HCEC 1CT (cell line): ENCODE measurements around the gene HNRNPAB.
"Not testable (repeated sequence)": the region's sequence is repeated elsewhere in the genome, so short reads cannot be mapped to it uniquely, and the experiment has no call there.

Experiments
- DNase-seq: peaks from one replicate; pipeline ENCODE4 v3.0.0-alpha.2; 2017

HNRNPAB gene

GRCh38 chr5:178213003-178213461 lies 8.7 kb downstream of the HNRNPAB start:
- no peak for DNase-seq

DNA sequence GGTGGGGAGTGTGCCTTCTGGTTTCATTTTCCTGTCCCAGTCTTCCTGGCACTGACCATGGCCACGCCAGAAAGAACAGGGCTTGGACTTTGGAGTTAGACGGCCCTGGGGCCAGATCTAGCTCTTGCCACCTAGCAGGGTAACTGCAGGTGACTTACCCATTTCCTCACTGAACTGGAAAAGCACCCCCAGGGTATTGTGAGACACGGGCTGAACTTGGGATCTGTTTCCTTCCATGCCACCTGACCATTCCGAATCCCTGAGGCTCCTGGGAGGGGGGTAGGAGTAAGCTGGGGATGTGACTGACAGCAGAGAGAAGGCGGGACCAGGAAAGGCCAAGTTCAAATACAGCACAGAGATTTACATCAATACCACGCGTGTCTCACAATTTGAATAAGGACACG lies 9.4 kb downstream of the HNRNPAB start:
- DNase-seq: no peak

GRCh38 chr5:178214160-178214803 lies 9.9 kb downstream of the HNRNPAB start:
- DNase-seq: no peak

DNA sequence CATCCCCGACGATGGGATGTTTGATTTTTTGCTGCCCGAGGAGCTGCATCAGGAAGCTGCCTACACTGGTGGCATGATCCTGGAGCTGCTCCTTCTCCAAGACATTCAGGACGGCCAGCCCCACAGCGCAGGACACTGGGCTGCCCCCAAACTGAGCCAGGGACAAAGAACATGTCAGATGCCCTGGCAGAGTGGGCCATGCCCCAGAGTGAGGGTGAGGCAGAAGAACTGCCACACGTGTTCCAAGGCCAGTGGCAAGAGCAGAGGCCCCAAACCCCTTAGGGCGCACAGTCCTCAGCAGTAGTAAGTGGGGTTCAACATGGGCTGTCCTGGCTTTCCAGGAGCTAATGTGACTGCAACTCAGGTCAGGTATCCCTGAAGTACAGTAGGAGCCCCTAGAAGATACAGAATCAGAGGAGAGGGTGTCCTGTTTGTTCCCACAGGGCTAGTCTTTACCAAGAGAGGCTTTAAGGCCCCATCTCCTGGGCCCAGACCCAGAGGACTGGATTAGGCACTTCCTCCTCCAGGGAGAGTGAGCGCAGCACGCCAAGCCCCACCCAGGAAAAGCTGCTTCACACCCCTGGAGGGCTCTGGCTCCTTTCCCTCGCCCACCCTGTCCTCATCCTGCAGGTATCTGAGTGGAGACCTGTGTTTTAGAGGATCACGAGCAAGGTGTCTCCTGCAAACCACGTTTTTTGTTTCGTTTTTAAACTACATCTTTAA lies 11.1 kb downstream of the HNRNPAB start:
- no peak for DNase-seq

DNA sequence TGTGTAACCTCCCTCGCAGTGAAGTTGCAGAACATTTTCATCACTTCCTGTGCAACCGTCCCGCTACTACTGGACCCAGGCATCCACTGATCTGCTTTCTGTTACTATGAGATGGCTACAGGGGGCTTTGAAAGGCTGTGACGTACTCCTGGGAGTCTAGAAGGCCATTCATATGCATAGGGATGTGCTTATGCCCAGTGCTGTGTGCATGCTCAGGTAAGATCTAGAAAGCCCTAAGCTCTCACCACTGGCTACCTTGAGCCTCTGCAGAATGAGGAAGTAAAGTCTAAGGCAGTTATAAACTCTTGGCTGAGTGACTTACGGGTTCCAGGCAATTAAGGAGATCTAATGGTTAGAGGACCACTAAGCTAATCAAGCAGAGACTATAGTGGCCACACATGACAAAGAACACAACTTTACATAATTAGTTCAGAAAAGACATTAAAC lies 11.8 kb downstream of the HNRNPAB start:
- DNase-seq: no peak

- no peak for DNase-seq
Measured at GRCh38 chr5:178216779-178217178, 12.4 kb downstream of the HNRNPAB start.

DNA sequence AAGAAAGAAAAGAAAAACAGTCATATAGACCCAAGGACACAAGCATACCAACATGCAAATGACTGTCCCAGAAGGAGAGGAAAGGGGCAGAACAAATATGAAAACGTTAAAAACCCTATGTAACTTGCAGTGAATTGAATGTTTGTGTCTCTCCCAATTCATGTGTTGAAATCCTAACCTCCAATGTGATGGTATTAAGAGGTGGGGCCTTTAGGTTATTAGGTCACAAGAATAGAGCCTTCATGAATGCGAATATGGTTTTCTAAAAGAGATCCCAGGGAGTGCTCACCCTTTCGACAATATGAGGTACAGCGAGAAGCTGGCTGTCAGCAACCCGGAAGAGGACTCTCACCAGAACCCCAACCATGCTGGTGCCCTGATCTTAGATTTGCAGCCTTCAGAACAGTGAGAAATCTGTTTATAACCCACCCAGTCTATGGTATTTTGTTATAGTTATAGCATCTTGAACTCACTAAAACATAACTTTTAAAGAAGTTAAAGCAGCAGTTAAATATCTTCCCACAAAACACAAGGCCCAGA lies 14.0 kb downstream of the HNRNPAB start:
- DNase-seq: no peak

DNA sequence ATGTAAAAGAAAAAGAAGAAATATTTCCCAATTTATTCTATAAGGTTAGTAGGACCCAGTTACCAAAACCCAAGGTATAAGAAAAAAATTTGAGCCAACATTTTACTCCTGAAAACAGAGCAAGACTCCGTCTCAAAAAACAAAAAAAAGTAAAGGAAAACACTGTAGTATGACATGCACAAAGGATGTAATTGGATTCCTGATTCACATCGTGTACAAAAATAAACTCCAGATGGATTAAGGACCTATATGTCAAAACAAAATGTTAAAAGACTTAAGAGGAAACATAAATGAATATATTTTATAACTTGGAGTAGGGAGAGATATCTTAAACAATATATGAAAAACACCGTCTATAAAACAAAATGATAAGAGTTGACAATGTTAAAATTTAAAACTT lies 14.5 kb downstream of the HNRNPAB start:
- no peak for DNase-seq

DNA sequence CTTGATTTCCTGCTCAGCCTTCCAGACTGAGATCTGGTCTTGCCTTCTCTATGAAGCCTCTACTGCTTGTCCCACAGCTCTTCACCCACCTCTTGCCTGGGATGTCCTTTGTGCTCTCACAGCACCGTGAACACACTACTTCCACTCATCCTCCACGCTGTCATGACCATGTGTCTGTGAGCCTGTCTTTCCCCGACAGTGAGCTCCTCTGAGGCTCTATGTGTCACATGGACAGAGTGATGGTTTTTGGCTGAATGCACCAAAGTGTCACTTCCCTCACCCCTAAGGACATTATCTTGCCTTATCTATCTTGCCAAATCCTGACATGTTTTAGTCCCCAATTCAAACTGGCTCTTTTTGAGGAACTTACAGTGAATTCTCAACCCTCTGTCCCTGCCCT lies 16.9 kb downstream of the HNRNPAB start:
- DNase-seq: no peak

DNA sequence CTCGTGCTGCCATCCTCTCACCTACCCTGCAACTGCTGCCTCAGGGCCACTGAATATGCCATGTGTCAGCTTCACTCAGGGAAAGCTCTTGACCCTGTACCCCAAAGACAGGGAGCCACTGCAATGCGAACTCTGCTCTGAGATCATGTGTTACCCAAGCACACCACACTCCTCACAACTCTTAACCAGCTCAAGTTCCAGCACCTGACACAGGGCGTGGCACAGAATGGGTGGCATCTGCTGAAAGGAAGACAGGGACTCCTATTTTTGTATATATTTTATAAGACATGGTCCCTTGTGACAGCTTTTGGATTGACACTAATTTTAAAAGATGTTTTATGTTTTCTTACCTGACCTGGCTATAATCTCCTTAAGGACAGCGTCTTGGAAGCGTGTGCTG lies 17.5 kb downstream of the HNRNPAB start:
- no peak for DNase-seq

DNA sequence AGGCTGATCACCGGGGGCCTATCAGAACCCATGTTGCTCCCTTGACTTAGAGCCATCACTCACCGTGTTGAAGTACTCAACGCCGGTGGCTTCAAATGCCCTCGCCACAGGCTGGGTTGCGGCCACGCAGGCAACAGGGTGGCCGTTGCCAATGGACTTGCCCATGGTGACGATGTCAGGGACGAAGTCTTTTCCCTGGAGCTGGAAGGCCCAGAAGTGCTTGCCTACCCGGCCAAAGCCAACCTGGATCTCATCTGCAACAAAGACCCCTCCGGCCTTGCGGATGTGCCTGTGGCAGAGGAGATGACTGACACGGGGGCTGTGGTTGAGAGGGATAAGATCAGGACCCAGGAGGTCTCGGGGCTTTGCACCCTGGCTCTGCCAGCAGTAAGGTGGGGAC lies 18.0 kb downstream of the HNRNPAB start:
- DNase-seq: no peak

GRCh38 chr5:178223196-178223773 lies 19.0 kb downstream of the HNRNPAB start:
- DNase-seq: no peak

DNA sequence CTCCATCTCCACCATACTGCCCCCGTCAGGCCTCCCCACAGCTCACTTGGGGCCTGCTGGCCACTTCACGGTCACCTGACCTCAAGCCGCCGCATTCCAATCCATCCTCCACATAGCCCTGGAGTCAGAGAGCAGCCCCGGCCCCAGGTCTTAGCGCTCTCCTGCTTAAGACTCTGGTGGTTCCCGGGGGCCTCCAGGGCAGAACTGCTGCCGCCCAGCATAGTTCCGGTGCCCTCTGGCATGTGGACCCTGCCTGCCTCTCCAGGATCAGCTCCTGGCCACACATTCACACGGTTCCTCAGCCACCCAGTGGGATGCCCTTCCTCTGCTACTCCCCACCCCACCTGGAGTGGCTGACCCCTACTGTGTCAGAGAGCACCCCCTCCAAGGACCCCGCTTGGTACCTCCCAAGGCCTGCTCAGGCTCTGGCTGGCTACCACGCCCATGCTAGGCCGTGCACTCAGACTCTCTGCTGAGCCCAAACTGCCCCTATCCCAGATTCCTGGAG lies 19.5 kb downstream of the HNRNPAB start:
- no peak for DNase-seq

GRCh38 chr5:178224403-178224802 lies 20.1 kb downstream of the HNRNPAB start:
- DNase-seq: no peak

DNA sequence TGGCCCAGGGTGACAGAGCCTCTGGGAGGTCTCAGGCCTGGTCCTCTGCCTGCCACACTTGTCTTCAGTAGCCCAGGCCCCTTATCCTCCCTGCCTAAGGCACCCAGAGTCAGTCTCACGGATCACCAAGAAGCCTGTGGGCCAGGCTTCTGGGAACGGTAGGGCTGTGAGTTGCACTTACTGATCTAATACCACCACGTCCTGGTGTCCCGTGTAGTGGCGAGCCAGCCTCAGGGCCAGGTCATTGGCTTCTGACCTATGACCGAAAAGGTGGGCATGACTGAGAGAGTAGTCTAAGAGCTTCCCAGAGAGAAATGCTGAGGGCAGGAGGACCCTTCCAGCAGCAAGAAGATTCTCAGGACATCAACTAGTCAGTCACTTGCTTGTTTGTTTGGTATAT lies 20.8 kb downstream of the HNRNPAB start:
- no peak for DNase-seq

DNA sequence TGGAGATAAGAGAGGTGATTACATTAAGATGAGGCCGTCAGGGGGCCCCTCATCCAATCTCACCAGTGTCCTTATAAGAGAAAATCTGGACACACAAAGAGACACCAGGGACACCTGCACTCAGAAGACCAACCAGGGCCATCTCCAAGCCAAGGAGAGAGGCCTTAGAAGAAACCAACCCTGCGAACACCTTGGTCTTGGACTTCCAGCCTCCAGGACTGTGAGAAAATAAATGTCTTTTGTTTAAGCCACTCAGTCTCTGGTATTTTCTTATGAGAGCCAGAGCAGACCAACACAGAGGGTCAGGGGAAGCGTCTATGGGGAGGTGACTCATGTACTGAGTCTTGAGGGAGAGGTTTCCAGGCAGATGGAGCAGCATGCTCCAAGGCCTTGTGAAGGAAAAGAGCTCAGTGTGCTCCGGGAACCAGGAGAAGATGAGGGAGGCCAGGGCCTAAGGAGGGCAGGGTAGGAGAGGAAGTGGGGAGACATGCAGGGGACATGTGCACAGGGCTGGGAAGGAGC lies 22.9 kb downstream of the HNRNPAB start:
- DNase-seq: peak; percentile 44

DNA sequence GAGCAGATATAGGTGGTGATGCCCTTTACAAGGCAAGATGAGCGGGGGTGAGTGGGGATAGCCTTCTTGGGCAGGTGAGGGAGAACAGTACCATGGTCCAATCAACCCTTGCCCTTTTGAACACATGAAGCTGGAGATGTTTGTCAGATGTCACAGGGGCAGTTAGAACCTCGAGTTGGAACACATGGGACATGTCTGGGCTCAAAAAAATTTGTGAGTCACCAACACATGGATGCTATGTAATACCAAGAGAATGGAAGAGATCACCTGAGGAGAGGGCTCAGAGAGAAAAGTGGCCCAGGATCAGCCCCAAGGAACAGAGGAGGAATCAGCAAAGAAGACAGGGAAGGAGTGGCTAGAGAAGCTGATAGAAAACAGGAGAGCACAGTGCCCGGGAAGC lies 23.6 kb downstream of the HNRNPAB start:
- no peak for DNase-seq

DNA sequence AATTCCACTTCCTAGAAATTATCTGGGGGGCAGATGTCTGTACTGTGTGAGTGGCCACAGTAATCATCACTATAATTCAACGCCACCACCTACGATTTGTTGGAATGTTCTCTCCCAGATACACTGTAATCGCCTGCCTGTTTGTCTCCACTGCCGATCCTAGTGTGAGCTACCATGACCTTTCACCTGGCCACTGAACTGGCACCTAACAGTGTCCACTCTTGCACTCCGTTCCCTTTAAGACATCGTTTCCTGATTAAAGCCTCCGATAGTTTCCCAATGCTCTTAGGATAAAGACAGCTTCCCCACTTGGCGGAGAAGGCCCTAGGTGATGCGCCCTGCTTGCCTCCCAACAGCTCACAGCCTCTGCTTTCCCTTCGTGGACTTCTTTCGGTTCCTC lies 24.3 kb downstream of the HNRNPAB start:
- no peak for DNase-seq

- not testable (repeated sequence) for DNase-seq
Measured at GRCh38 chr5:178229111-178229510, 24.8 kb downstream of the HNRNPAB start.

DNA sequence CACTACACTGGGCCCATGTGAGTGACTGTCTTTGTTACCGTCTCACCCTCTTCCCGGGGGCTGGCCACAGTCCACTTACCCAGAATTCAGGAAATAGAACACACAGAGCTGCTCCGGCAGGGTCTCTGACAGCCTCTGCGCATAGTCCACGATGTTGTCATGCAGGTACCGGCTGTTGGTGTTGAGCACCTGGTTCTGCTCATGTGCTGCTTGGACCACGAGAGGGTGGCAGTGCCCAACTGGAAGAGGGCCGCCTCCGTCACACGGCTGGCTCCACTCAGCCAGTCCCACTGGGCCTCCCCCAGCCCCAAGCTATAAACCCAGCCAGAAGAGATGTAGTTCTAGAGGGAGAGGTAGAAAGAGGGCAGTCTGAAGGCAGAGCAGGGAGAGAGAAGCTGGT lies 25.5 kb downstream of the HNRNPAB start:
- no peak for DNase-seq

DNA sequence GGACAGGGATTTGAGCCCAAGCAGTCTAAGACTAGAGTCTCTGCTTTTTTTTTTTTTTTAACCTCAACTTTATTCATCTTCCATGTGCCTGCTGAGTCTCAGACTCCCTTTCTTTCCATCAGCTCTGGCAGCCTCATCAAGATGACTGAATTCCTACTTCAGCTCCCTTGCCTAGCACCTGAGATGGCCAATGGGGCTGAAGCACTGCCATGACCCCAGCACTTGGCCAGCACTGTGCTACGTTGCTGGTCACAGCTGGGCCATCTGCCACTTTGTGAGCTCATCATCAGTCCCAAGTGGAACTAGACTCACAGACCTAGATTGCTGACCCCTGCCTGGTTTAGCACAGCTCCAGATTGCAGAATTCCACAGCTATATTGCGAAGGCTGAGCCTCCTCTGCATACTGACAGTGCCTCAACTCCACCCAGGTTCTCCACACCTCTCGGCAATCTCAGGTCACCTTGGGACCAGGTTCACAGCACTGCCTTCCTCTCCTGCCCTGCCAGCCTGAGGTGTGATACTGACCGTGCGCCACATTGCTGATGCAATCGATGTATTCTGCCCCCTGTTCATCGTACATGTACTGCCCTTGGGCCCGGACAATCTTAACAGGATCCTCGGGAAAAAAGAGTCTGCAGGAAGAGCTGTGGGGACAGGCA lies 26.7 kb downstream of the HNRNPAB start:
- no peak for DNase-seq

- DNase-seq: no peak
Measured at GRCh38 chr5:178231539-178232123, 27.3 kb downstream of the HNRNPAB start.
